ENCODE measurements around the gene KRT33A.
"Not testable (repeated sequence)": the region's sequence is repeated elsewhere in the genome, so short reads cannot be mapped to it uniquely, and the experiment has no call there.

DNA sequence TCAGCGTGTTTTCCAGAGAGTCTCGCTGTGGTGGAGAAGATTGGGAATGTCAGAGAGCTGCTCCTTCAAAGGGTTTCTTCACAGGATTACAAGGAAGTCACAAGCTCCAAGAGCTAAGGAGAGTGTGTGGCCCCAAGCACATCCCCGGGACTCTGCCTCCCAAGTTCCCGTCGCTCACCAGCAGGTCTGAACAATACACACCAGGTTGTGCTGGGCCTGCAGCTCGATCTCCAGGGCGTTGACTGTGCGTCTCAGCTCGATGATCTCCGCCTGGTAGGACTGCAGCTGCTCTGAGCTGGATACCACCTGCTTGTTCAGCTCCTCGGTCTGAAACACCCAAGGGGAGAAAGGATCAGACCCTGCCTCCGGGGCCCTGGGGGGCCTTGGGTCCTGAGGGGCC is 44.4 kb upstream of the KRT33A start:
- TF ChIP-seq, protein P1, sequence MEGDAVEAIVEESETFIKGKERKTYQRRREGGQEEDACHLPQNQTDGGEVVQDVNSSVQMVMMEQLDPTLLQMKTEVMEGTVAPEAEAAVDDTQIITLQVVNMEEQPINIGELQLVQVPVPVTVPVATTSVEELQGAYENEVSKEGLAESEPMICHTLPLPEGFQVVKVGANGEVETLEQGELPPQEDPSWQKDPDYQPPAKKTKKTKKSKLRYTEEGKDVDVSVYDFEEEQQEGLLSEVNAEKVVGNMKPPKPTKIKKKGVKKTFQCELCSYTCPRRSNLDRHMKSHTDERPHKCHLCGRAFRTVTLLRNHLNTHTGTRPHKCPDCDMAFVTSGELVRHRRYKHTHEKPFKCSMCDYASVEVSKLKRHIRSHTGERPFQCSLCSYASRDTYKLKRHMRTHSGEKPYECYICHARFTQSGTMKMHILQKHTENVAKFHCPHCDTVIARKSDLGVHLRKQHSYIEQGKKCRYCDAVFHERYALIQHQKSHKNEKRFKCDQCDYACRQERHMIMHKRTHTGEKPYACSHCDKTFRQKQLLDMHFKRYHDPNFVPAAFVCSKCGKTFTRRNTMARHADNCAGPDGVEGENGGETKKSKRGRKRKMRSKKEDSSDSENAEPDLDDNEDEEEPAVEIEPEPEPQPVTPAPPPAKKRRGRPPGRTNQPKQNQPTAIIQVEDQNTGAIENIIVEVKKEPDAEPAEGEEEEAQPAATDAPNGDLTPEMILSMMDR (IDR thresholded peaks at IDR 0.05; ENCODE audit: poor library complexity) = not testable (repeated sequence)
- not testable (repeated sequence) for TF ChIP-seq EZH2 (IDR thresholded peaks at IDR 0.05; ENCODE audit: borderline replicate concordance); EZH2phosphoT487 (IDR thresholded peaks at IDR 0.05; ENCODE audit: low read depth, severe bottlenecking, unreplicated experiment)
